B cell (primary cell): ENCODE measurements around the gene TNRC6A.

Experiments
- EZH2 ChIP-seq: IDR thresholded peaks from 2 replicates; pipeline ENCODE4 v1.6.1; 2012; ENCODE audit warnings: borderline replicate concordance, low read depth, mild to moderate bottlenecking, moderate library complexity, low read length; ENCODE audit not compliant: insufficient read depth, poor library complexity, severe bottlenecking
- TF ChIP-seq, protein P1 (sequence below): fragments of 200-600 bp; IDR thresholded peaks from one replicate; pipeline ENCODE4 v1.8.0; 2022; ENCODE audit warnings: antibody characterized with exemption, mild to moderate bottlenecking

DNA sequence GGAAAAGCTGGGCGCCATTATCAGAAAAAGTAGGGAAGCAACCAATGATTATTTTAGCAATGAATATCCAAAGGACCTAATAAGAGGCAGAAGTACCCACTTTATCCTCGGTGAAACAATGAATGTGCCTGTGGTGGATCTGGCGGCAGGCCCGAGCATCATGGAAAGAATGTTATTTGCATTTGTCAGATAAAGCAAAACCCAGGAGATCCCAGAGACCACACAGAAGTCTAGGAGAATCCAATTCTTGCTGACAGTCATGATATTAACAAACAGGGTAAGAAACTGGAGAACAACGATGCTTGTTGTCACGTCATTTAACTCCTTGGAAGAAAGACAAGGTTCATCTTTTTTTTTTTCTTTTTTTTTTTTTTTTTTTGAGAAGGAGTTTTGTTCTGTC, 12.0 kb upstream of the TNRC6A start:
- TF ChIP-seq, protein P1, sequence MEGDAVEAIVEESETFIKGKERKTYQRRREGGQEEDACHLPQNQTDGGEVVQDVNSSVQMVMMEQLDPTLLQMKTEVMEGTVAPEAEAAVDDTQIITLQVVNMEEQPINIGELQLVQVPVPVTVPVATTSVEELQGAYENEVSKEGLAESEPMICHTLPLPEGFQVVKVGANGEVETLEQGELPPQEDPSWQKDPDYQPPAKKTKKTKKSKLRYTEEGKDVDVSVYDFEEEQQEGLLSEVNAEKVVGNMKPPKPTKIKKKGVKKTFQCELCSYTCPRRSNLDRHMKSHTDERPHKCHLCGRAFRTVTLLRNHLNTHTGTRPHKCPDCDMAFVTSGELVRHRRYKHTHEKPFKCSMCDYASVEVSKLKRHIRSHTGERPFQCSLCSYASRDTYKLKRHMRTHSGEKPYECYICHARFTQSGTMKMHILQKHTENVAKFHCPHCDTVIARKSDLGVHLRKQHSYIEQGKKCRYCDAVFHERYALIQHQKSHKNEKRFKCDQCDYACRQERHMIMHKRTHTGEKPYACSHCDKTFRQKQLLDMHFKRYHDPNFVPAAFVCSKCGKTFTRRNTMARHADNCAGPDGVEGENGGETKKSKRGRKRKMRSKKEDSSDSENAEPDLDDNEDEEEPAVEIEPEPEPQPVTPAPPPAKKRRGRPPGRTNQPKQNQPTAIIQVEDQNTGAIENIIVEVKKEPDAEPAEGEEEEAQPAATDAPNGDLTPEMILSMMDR, result no peak
- no peak for TF ChIP-seq EZH2
